Astrocyte of the spinal cord (primary cell): ENCODE data around the gene APBB2.

Experiments used
- DNase-seq: peaks from one replicate; pipeline ENCODE4 v3.0.0; 2011; ENCODE audit warnings: low read depth, low spot score
- H3K4me3 ChIP-seq: 2 replicates; pipeline ENCODE4 v1.5.1; 2011; ENCODE audit warnings: low read depth, mild to moderate bottlenecking, low read length, moderate library complexity
- CTCF ChIP-seq: IDR thresholded peaks from 2 replicates; pipeline ENCODE4 v1.5.1; 2012; ENCODE audit warnings: low read depth, mild to moderate bottlenecking, low read length, inconsistent platforms
- in situ Hi-C: cut with HindIII; loops from 2 replicates; pipeline ENCODE4 v1.10.0; 2017; ENCODE audit warnings: low sequenced_read_pairs

Gene APBB2

GRCh38 chr4:41132055-41132683, 82.2 kb downstream of the APBB2 start:
- no peak overlapping the region for H3K4me3 ChIP-seq
- in situ Hi-C loops: no loop called here
- no peak for TF ChIP-seq CTCF
- DNase-seq: no peak

DNA sequence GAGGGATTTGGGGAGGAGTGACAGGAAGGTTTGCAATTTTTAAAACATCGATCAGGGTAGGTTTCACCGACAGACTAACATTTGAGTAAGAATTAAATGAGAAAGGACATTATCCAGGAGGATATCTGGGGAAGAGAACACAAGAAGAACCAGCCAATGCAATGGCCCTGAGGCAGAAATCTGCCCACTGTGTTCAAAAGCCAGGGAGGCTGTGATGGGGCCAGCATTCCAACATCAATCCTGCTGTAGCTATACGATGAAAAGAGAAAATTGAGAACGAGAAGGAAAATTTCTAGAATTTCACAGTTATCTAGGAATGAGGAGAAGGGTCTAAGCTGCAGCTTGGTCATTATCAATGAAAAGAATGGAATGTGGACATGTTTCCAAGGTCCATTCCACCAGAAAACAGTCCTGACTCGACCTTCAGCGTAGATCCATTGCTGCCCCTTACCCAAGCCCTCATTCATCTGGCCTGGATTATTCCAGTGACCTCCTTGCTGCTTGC, 84.4 kb downstream of the APBB2 start:
- H3K4me3 ChIP-seq: no peak overlapping the region
- in situ Hi-C loops: no loop called here
- no peak for TF ChIP-seq CTCF
- DNase-seq: no peak

DNA sequence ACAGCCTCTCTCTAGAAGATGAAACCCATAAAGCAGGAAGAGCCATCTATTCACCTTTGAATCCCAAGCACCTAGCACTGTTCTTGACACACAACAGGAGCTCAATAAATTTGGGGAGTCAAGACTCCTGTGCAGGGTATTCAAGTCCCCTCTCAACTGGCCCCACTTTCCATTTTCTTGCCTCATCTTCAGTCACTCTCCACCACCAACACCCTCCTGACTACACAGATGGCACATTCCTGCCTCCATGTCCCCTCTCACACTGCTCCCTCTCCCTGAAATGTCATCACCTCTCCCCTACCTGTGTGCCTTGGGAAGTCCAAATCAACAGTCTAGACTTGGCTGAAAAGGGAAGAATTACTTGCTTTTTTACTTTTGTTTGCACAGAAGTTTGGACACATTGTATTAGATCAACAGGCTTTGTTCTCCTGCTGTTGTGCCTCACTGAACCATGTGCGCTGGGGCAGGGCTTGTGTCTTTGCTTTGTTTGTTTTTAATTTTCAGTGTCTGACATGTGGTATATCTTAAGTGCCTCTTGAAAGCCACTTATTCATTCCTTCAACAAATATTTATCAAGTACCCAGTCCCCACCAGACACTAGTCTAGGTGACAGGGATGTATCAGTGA, 85.1 kb downstream of the APBB2 start:
- in situ Hi-C loops: no loop called here

GRCh38 chr4:41125558-41126311, 88.6 kb downstream of the APBB2 start:
- in situ Hi-C loops: no loop called here
- DNase-seq: peak; percentile 55
- TF ChIP-seq CTCF: no peak
- H3K4me3 ChIP-seq: no peak overlapping the region

More for the DNA sequence above, 85.1 kb downstream of the APBB2 start:
- DNase-seq: no peak
- no peak for TF ChIP-seq CTCF
- H3K4me3 ChIP-seq: no peak overlapping the region

- in situ Hi-C loops: no loop called here
- TF ChIP-seq CTCF: no peak
Observed at GRCh38 chr4:41124916-41125548, 89.3 kb downstream of the APBB2 start.

DNA sequence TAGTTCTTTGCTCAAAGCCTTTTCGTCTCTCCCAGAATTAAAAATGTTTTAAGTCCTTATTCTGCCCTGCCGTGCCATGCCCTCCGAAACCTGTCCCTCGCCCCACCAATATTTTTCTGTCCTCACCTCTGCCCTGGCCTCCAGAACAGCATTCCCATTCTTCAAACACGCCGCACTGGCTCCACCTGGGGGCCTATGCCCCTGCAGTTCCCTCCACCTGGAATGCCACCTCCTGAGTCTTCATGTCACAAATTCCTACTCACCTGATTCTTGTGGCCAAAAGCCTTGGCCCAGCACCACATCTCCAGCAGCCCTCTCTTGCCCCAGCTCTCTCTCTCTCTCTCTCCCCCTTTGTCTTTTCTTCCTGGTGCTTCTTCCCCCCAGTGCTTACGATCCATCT, 91.6 kb downstream of the APBB2 start:
- no peak for TF ChIP-seq CTCF
- in situ Hi-C loops: no loop called here
- no peak for DNase-seq
- no peak overlapping the region for H3K4me3 ChIP-seq

More at GRCh38 chr4:41124916-41125548, 89.3 kb downstream of the APBB2 start:
- no peak overlapping the region for H3K4me3 ChIP-seq
- peak; percentile 40 for DNase-seq
